ENCODE measurements around the gene ZNF639. TPM values are rescaled to one million over a fixed set of nuclear protein-coding genes. Genes with fewer than 3 reads are reported as not detected.

ZNF639 gene
- total RNA-seq, 4 donors from 2014 or later = 50.0 to 78.2 (median 58.8) TPM

DNA sequence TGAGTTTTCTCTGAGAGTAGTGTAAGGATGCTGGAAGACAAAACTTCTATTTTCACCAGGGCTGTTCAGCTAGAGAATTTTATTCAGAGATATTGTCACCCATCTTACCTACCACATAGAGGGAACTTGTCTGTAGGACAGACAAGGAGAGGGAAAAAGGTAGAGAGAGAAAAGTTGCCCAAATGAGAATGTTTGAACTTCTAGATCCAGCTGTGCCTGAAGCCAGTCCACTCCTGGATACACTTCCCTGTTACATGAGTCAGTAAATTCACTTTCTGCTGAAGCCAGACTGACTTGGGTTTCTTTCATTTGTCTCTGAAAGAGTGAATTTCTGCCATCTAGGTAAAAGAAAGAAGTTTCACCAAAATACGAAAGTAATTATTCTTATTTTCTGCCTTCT, 44.7 kb upstream of the ZNF639 start:
- Histone ChIP-seq H3K4me1 (no peaks in the 10 kb centered on the region), H3K9me3 (no peaks in the 10 kb centered on the region), H3K4me3 (no peak overlapping the region), H3K27me3 (no peaks in the 10 kb centered on the region), H3K27ac (replicated peaks in 1 of 4) (no peak overlapping the region), H3K36me3 (no peaks in the 10 kb centered on the region)
- TF ChIP-seq POLR2A (IDR thresholded peaks at IDR 0.05; ENCODE audit: low read depth) (no peak), POLR2AphosphoS5 (IDR thresholded peaks at IDR 0.05) (no peak), EP300 (IDR thresholded peaks at IDR 0.05) (no peak), CTCF (IDR thresholded peaks at IDR 0.05) (no peak)
- DNase-seq (ENCODE audit: extremely low spot score) = peak; percentile 5
- WGBS = 100% methylated on average over 1 of the region's 1 CpG
- intact Hi-C loops (cut with DNase I) = no loop called here

GRCh38 chr3:179278932-179279693, 43.7 kb upstream of the ZNF639 start:
- WGBS = 70% methylated on average over 4 of the region's 4 CpGs
- Histone ChIP-seq H3K36me3 (no peaks in the 10 kb centered on the region), H3K27me3 (no peaks in the 10 kb centered on the region), H3K4me3 (no peak overlapping the region), H3K4me1 (no peaks in the 10 kb centered on the region), H3K9me3 (no peaks in the 10 kb centered on the region), H3K27ac (replicated peaks in 1 of 4) (no peak overlapping the region)
- intact Hi-C loops (cut with DNase I) = no loop called here
- no peak for TF ChIP-seq POLR2A (IDR thresholded peaks at IDR 0.05; ENCODE audit: low read depth)
- TF ChIP-seq POLR2AphosphoS5 (IDR thresholded peaks at IDR 0.05) = no peak
- TF ChIP-seq EP300 (IDR thresholded peaks at IDR 0.05) = no peak
- TF ChIP-seq CTCF (IDR thresholded peaks at IDR 0.05) = no peak
- DNase-seq (ENCODE audit: extremely low spot score) = peak; percentile 14

- TF ChIP-seq CTCF (IDR thresholded peaks at IDR 0.05) (no peak), POLR2A (IDR thresholded peaks at IDR 0.05; ENCODE audit: low read depth) (no peak), POLR2AphosphoS5 (IDR thresholded peaks at IDR 0.05) (no peak), EP300 (IDR thresholded peaks at IDR 0.05) (no peak)
- WGBS = 91% methylated on average over 1 of the region's 1 CpG
- Histone ChIP-seq H3K4me1 (no peaks in the 10 kb centered on the region), H3K27me3 (no peaks in the 10 kb centered on the region), H3K36me3 (no peaks in the 10 kb centered on the region), H3K27ac (replicated peaks in 1 of 4) (no peak overlapping the region), H3K9me3 (no peaks in the 10 kb centered on the region), H3K4me3 (no peak overlapping the region)
- DNase-seq (ENCODE audit: extremely low spot score) = peak; percentile 26
- intact Hi-C loops (cut with DNase I) = no loop called here
Measured at GRCh38 chr3:179279837-179280236, 43.0 kb upstream of the ZNF639 start.

DNA sequence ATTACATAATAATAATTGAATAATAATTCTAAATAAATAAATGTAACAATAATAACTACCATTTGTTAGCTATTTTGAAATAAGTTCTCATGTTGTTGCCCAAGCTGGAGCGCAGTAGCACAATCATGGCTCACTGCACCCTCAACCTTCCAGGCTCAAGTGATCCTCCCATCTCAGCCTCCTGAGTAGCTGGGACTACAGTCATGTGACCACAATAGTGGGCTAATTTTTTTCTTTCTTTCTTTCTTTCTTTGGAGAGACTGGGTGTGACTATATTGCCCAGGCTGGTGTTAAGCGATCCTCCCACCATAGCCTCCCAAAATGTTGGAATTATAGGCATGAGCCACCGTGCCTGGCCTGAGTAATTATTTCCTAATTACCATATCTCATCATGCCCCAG, 41.0 kb upstream of the ZNF639 start:
- no peak for TF ChIP-seq CTCF (IDR thresholded peaks at IDR 0.05)
- no peak for TF ChIP-seq POLR2A (IDR thresholded peaks at IDR 0.05; ENCODE audit: low read depth)
- no peak for TF ChIP-seq POLR2AphosphoS5 (IDR thresholded peaks at IDR 0.05)
- no peak for TF ChIP-seq EP300 (IDR thresholded peaks at IDR 0.05)
- no peaks in the 10 kb centered on the region for H3K36me3 ChIP-seq
- DNase-seq (ENCODE audit: extremely low spot score) = peak; percentile 57
- H3K9me3 ChIP-seq = no peaks in the 10 kb centered on the region
- no peak overlapping the region for H3K4me3 ChIP-seq
- no peaks in the 10 kb centered on the region for H3K4me1 ChIP-seq
- WGBS = 95% methylated on average over 3 of the region's 3 CpGs
- no peak overlapping the region for H3K27ac ChIP-seq (replicated peaks in 1 of 4)
- H3K27me3 ChIP-seq = no peaks in the 10 kb centered on the region
- intact Hi-C loops (cut with DNase I) = no loop called here

DNA sequence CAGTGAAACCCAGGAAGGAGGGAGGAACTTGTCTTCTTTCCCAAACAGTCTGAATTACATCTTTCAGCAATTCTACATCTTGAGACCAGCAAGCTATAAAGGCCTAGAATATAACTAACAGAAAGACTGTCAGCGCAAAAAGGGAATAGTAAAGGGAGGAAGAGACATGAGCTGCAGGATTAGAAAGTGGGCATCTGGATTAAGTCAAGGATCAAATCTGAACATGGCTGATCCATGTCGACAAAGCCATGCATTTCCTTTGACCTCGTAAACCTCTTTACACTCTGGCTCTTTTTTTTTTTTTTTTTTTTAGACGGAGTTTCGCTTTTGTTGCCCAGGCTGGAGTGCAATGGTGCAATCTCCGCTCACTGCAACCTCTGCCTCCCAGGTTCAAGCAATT, 36.5 kb upstream of the ZNF639 start:
- no peak overlapping the region for H3K4me3 ChIP-seq
- H3K4me1 ChIP-seq = no peaks in the 10 kb centered on the region
- WGBS = 88% methylated on average over 6 of the region's 6 CpGs
- DNase-seq (ENCODE audit: extremely low spot score) = no peak
- intact Hi-C loops (cut with DNase I) = no loop called here
- H3K36me3 ChIP-seq = no peaks in the 10 kb centered on the region
- no peak for TF ChIP-seq EP300 (IDR thresholded peaks at IDR 0.05)
- no peak for TF ChIP-seq CTCF (IDR thresholded peaks at IDR 0.05)
- TF ChIP-seq POLR2AphosphoS5 (IDR thresholded peaks at IDR 0.05) = no peak
- no peak for TF ChIP-seq POLR2A (IDR thresholded peaks at IDR 0.05; ENCODE audit: low read depth)
- H3K9me3 ChIP-seq = no peaks in the 10 kb centered on the region
- no peaks in the 10 kb centered on the region for H3K27me3 ChIP-seq
- no peak overlapping the region for H3K27ac ChIP-seq (replicated peaks in 1 of 4)

All from esophagus muscularis mucosa (tissue), 4 donors.